ENCODE measurements around the gene COL8A1.
A peak's percentile ranks its signal among the peaks of the same experiment; 100 is the strongest.

COL8A1 gene

DNA sequence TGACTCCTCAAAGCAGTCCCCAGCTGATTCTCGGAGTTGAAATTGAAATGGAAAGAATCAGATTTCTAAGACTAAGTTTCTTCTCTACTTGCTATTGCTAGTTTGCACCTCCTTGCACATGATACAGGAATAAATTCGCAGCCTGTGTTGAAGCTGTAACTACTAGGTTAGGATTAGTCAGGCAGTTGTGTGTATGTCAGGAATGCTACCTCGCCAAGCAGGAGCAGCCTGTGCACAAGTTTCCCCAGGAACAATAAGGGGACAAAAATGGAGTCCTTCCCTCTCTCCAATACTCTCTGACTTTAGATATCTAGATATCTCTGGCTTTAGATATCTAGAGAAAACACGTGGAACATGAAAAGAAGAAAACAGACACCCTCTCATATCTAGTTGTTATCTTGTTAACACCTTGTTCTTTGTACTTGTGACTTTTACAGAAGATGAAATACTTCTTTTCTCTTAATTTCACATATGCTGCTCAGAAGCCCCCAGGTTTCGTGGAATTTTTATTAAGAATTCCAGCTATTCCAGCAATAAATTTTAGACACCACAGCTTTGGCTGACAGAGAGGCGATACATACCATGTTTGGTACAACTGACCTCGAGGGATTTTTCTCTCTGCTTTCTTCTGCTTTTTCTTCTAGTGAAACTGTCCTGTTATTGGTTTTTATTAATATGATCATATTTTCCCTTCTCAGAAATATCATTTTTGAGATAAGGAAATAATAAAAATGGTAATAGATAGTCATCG lies 123.2 kb downstream of the COL8A1 start:
- DNase-seq (ENCODE audit: low spot score), result no peak

DNA sequence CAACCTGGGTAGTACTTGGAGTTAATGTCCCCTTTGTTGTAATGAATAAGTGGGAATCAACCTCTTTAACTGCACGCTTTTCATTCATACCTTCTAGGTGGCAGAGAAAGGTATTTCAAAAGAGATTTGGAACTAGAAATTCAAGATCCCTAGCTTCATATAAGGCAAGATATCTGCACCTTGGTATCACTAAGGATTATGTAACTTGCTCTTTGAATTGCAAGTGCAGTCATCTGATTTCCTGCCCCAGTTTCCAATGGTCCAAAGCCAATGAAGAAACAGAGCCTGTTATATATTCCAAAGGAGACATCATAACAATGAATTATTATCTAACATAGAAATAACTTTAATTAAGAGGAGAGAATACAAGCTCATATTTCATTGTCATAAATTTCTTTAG lies 124.5 kb downstream of the COL8A1 start:
- DNase-seq (ENCODE audit: low spot score), result no peak

DNA sequence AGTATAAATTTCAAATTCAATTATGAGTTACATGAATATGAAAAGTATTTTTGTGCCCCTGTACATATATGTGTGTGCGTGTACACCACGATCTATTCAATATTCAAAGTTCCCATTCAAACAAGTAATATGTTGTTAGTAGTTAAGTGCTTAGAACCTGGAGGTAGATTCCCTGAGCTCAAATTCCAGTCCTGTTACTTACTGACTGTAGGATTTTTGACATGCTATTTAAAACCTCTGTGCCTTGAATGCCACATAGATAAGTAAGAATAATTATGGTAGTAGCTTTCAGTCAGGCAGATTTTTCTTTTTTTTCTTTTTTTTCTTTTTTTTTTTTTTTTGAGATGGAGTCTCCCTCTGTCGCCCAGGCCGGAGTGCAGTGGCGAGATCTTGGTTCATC lies 126.0 kb downstream of the COL8A1 start:
- no peak for DNase-seq (ENCODE audit: low spot score)

DNA sequence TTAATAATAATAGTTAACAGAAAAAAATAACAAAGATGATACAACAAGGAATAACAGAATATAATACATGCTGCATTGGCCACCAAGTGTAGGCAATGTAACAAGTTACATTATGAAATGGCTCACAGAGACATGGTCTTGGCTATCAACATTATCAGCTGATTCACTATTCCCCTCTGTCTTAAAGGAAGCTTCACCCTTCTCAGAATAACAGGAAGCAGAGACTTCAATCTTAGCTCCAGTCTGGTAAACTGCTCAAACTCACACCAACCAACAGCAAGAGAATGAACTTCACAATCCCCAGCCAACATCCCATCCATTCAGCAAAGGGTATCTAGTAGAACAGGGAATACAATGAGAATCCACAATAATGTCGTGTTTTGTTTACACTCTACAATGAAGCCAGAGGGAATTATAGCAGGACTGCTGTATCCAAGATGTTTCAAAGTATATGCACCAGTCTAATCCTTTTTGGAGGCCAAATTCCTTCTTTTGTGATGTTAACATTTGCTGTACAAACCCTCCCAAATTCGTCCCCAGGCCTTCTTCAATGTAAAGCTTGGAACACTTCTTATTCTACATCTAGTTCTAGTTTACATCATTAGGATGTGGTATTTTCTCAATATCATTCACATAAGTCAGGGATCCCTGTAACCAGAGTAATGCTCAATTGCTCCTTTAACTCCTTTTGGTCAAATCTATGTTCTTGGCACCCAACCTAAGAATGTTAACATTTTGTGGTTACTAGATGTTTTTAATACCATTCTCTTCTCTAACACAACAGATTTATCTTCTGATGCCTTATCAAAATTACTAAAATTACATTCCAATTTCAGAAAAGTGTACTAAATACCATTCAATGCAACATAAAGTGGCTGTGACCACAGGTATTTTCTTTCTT lies 126.9 kb downstream of the COL8A1 start:
- DNase-seq (ENCODE audit: low spot score), result no peak

DNA sequence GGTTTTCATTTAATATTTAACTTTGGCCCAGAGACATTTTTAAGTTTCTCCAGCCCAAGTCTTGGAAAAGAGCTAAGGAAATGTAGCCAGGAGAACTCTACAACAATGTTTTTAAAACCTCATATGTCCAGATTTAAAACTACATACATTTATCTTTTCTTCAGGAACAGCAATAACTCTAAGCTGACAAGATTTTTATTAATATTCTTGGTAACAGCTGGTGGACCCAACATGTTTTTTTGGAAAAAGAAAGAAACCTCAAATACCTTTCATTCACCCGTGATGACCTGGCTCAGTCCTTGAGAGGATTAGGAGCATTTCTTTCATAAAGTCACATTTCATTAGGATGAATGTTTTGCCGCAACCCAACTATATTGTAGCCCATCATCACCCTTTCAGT lies 128.9 kb downstream of the COL8A1 start:
- no peak for DNase-seq (ENCODE audit: low spot score)

DNA sequence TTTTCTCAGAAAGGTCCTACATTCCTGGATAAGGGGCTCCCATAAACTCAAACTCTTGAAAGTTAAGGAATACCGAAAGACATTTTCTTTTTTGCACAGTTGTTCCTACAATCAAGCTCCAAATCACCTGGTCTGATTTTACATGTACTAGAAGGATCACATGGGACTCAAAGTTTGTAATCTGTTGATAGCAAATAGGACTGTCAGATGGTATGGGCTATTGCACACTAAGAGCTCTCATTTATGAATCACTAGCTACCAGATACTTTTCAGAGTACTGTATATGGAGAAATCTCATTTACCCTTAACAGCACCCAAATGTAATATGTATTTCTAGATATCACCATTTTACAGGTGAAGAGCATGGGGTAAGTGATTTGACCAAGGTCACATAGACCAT lies 129.7 kb downstream of the COL8A1 start:
- no peak for DNase-seq (ENCODE audit: low spot score)

DNA sequence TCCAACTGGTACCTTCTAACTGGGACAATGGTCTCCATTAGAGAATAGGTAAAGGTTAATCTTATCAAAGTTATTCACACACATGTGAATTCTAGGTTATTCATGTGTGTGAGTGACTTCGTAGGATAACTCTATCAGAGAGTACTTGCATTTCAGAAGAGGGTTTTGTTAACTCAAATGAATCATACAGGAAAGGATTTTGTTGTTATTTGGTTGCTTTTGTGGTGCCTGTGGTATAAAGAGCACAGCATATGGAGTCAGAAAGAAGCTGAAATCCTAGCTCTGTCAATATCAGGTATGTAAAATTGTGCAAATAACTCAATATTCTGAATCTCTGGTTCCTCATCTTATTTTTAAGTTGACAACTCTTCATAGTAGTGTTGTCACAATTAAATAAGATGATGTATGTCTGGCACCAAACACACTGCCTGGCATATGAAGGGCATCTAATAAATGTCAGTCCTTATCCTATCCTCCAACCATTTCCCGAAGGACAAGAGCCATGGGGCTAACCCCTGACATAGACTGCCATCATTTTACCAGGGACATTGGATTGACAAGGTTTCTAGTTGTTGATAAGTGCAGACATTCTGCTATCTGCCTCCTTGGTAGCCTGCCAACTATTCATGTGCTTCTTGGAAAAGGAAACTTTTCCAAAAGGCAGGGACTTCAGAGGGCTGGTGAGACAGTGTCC lies 130.6 kb downstream of the COL8A1 start:
- no peak for DNase-seq (ENCODE audit: low spot score)

DNA sequence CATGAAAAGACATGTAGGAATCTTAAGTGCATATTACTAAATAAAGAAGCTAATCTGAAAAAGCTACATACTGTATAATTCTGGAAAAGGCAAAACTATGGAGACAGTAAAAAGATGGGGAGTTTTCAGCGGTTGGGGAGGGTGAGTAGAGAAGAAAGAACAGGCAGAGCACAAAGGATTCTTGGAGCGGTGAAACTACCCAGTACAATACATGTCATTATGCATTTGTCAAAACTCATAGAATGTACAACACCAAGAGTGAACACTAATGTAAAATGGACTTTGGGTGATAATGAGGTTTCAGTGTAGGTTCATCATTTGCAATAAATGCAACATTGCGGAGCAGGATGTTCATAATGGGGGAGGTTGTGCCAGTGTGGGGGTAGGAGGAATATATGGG lies 133.8 kb downstream of the COL8A1 start:
- no peak for DNase-seq (ENCODE audit: low spot score)

DNA sequence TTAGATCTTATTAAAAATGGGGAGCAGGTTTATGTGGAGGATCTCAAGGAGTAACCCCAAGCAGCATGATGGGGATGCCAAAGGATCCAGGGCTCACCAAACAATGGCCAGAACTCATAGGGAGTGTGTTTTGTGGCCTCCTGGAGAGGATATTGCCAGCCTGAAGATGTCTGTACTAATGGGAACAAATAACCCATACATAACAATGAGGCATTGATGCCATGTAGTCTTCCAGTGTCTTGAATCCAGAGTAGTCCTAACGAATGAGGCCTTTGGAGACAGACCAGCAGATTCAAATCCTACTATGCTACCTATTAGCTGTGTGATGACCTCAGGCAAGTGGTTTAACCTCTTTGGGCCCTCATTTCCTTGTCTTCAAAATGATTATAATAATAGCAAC lies 134.3 kb downstream of the COL8A1 start:
- no peak for DNase-seq (ENCODE audit: low spot score)

DNA sequence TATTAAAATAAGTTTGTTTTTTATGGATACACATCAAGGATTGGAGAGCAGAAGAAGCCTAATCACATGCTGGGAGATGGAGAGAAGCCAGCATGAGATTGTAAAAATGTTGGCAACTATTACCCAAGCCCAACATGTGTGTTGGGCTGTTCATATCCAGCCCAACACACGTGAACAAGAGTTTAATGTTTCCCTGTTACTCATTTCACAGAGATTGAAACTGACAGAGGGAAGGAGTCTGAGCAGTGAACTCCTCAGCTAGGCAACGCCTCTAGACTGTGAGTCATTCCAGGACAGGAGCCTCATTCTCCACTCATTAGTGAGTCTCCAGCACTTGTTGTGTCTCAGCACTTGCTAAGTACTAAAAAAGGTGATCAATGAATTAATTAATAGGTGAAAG lies 136.1 kb downstream of the COL8A1 start:
- no peak for DNase-seq (ENCODE audit: low spot score)

DNA sequence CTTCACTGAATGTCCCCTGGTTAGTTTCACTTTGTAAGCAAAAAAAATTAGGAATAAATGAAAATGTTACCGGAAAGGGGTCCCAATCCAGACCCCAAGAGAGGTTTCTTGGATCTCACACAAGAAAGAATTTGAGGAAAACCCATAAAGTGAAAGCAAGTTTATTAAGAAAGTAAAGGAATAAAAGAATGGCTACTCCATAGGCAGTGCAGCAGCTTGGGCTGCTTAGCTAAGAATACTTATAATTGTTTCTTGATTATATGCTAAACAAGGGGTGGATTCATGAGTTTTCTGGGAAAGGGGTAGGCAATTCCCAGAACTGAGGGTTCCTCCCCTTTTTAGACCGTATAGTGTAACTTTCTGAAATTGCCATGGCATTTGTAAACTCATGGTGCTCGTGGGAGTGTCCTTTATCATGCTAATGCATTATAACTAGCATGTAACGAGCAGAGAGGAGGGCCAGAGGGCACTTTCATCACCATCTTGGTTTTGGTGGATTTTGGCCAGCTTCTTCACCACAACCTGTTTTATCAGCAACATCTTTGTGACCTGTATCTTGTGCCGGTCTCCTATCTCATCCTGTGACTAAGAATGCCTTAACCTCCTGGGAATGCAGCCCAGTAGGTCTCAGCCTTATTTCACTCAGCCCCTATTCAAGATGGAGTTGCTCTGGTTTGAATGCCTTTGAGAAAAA lies 138.3 kb downstream of the COL8A1 start:
- DNase-seq (ENCODE audit: low spot score), result no peak

DNA sequence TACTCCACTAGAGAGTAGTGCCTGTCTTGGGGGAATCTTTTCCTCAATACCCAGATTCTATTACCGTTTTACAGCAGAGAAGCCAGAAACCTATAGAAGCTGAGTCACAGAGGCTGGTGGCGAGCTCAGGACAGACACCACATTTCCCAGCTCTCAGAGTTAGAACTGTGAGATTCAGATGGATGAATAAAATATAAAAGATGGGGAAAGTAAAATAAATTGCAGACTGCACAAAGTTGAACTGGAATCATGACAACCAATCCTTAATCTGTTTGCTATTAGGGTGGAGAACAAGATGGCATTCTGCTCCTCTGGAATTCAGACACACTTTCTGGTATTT lies 138.8 kb downstream of the COL8A1 start:
- no peak for DNase-seq (ENCODE audit: low spot score)

DNA sequence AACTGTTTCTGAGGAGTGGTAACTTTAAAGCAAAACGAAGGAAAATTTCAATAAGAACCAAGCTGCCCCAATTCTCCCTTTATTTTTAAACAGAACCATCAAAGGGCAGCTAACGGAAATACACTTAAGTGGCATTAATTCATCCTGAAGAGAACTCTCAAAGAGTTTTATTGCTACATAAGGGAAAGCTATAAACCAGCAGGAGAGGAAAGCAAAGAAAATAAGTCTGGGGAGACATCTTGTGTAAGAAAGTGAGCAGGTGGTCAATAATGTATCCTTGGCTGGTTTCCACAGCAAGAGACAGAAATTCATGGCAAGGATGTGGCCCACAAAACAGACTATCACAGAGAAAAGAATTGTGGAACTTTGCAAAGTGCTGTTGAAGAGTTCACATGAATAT lies 139.3 kb downstream of the COL8A1 start:
- DNase-seq (ENCODE audit: low spot score), result no peak

DNA sequence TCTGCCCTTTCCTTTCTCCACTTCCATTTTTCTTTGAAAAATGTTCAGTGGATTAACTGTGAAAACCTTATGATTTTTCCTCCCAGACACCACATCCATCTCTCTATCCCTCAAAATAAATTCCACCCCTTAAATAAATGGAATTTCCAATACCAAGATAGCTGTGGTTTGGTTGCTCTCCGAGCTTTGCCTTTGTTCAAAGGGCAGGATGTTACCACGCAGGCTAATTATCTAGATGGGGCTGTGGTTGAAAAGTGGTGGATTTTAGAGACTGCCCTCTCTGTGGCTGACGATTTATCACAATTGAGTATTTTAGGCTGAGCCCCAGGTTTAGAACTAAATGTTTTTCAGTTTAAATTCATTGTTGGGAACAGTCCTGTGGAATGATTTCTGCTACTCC lies 142.4 kb downstream of the COL8A1 start:
- no peak for DNase-seq (ENCODE audit: low spot score)

DNA sequence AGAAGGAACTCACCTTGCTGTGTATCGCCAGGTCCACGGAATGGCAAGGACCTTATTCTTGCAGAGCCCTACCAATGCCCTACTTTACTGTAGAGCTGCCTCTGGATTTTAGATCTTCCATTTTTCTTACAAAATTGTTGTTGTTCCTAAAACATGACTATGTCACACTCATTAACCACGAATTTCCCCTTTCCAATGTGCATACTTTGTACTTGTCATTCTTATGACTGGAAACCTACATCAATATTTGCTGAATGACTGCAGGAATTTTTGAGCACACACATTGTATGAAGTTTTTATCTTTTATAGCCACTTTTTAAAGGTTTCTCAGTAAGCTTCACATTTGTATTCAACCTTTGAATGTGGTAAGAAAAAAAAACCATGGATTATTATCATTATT lies 143.4 kb downstream of the COL8A1 start:
- DNase-seq (ENCODE audit: low spot score), result no peak

DNA sequence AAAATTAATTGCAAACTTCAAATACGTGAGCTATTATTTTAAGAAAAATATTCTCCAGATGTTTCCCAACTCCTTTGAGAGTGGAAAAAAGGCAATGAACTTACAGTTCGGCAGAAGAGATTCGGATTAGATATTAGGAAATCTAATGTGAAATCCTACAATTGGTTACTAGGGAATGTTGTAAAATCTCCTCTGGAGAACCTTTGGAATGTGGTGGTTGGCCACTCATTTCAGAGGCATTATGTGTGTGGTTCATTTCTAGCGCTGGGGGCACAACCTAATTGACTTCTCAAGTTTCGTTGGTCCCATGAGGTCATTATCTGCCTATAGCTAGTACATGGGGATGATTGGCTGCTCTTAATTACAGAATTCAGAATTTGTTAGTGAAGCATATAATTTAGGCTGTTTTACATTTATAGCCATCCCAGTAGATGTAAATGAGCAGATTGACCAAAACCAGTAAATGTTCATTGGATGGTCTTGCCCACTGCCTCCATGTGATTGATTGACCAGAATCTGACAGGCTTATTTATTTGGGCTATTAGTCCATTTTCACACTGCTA lies 144.7 kb downstream of the COL8A1 start:
- no peak for DNase-seq (ENCODE audit: low spot score)

DNA sequence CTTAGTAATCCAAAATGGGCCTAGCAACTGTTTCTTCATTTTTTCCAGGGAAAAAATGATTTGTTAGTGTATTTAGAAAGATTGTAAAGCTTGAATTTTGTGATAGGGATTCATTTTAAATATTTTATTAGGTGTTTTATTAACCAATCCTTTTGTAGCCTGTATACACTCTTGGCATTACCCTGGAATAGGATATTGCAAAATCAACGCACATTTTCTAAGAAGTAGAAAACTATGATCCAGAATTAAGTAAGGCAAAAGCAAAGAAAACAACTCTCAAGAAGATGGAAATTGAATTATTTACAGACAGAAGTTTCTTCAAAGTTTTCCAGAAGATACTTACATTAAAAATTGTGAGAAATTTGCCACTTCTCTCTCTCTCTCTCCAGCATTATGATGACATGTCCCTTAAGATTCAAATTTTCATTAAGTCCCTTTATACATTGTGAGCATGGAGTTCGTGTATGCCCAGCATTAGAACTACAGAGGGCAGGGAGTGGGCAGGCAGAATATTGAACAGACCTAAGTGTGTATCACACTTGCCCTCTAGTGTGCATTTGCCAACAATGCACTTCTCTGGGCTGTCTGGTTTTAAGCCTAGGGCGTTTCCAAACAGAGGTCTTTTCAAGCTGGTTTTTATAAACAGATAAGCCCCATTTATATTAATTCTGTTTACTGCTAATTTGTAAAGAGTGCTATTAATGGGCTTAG lies 150.8 kb downstream of the COL8A1 start:
- peak; percentile 76 for DNase-seq (ENCODE audit: low spot score)

DNA sequence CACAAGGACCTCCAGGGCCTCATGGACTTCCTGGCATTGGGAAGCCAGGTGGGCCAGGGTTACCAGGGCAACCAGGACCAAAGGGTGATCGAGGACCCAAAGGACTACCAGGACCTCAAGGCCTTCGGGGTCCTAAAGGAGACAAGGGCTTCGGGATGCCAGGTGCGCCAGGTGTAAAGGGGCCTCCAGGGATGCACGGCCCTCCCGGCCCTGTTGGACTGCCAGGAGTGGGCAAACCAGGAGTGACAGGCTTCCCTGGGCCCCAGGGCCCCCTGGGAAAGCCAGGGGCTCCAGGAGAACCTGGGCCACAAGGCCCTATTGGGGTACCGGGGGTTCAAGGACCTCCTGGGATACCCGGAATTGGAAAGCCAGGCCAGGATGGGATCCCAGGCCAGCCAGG lies 156.1 kb downstream of the COL8A1 start:
- DNase-seq (ENCODE audit: low spot score), result no peak

DNA sequence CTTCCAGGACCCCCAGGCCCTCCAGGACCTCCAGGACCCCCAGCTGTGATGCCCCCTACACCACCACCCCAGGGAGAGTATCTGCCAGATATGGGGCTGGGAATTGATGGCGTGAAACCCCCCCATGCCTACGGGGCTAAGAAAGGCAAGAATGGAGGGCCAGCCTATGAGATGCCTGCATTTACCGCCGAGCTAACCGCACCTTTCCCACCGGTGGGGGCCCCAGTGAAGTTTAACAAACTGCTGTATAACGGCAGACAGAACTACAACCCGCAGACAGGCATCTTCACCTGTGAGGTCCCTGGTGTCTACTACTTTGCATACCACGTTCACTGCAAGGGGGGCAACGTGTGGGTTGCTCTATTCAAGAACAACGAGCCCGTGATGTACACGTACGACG lies 157.2 kb downstream of the COL8A1 start:
- no peak for DNase-seq (ENCODE audit: low spot score)

DNA sequence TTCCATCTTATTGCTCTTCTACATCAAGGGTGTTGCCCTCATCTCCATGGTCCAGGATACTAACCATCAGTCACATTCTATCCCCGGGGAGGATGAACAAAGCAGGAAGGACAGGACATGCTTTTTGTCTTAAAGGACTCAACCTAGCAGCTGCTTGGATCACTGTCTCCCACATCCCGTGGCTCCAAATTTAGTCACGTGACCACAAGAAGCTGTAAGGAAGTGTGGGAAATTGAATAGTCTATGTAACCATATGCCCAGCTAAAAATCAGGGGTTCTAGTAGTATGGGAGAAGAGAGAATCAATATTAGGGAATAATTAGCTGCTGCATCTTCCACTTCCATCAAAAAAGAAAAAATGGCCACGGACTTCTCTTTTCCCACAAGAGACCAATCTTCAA lies 161.0 kb downstream of the COL8A1 start:
- DNase-seq (ENCODE audit: low spot score), result no peak

DNA sequence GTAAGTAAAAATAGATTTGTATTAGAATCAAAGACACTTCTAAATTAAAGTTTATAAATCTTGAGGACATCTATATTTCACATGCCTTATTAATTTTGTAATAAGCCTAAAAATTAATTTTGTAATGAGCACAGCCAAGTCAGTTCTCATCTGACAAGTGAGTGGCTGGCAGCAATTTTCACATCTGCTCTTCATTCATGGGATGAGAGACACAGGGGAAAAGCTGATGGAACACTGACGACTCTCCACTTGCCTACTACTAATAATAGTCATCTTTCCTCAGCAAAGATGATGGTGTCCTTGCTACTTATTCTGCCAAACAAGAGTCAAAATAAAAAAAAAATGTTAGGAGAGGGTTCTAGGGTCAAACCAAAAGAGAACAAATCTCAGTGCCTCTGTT lies 164.9 kb downstream of the COL8A1 start:
- DNase-seq (ENCODE audit: low spot score), result no peak
